Thyroid gland (tissue), 4 donors: ENCODE results near the gene LILRB1.

Experiments
- POLR2A ChIP-seq, 2 donors: fragments of 450-650 bp; IDR thresholded peaks; one replicate each; pipeline ENCODE4 v1.6.1; 2017; ENCODE audit warnings: antibody characterized with exemption in 2 of 2, mild to moderate bottlenecking in 2 of 2, moderate library complexity in 1 of 2
- TF ChIP-seq, protein P1 (sequence below), 6 experiments: fragments of 200-600 bp in 3 of 6; fragments of 450-650 bp in 3 of 6; sonication (generic) in 3 of 6; IDR thresholded peaks; one replicate each; pipeline ENCODE4 v1.5.1; 2016 to 2019; ENCODE audit warnings: antibody characterized with exemption in 6 of 6, mild to moderate bottlenecking in 2 of 6, inconsistent platforms in 1 of 6, moderate library complexity in 1 of 6

DNA sequence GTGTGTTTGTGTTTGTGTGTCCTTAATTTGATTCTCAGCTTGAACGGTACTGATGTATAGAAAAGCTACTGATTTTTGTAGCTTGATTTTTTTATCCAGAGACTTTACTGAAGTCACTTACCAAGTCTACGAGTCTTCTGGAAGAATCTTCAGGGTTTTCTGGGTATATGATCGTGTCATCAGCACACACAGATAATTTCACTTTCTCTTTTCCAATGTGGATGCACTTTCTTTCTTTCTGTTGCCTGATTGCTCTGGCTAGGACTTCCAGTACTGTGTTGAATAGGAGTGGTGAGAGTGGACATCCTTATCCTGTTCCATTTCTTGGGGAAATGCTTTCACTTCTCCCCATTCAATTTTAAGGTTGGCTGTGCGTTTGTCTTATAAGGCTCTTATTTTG, 7.9 kb upstream of the LILRB1 start:
- TF ChIP-seq, protein P1, sequence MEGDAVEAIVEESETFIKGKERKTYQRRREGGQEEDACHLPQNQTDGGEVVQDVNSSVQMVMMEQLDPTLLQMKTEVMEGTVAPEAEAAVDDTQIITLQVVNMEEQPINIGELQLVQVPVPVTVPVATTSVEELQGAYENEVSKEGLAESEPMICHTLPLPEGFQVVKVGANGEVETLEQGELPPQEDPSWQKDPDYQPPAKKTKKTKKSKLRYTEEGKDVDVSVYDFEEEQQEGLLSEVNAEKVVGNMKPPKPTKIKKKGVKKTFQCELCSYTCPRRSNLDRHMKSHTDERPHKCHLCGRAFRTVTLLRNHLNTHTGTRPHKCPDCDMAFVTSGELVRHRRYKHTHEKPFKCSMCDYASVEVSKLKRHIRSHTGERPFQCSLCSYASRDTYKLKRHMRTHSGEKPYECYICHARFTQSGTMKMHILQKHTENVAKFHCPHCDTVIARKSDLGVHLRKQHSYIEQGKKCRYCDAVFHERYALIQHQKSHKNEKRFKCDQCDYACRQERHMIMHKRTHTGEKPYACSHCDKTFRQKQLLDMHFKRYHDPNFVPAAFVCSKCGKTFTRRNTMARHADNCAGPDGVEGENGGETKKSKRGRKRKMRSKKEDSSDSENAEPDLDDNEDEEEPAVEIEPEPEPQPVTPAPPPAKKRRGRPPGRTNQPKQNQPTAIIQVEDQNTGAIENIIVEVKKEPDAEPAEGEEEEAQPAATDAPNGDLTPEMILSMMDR (IDR thresholded peaks at IDR 0.05), result no peak
- TF ChIP-seq POLR2A (IDR thresholded peaks at IDR 0.05), result no peak
